HEK293 (cell line): ENCODE data around the gene GASK1B.

Experiments used
- CTCF ChIA-PET: fragments of 350-600 bp; formaldehyde crosslinking; extraction: SDS; loops from one replicate; lab custom pipeline; 2021; ENCODE audit warnings: antibody characterized with exemption; lab: Yijun Ruan, JAX
- POLR2A ChIA-PET: fragments of 300-600 bp; formaldehyde crosslinking; extraction: SDS; loops from one replicate; lab custom pipeline; 2020; ENCODE audit warnings: antibody characterized with exemption, inconsistent platforms; lab: Yijun Ruan, JAX
- H3K27ac ChIP-seq: fragments of 200-500 bp; sonication (Bioruptor generic); 2 replicates; pipeline ENCODE4 v1.5.1; 2014; ENCODE audit warnings: low read depth, low read length, control low read depth, inconsistent platforms; ENCODE audit errors: extremely low read depth
- H3K36me3 ChIP-seq, 2 experiments: fragments of 200-500 bp in 1 of 2; sonication (Bioruptor generic) in 1 of 2; 1 replicate in 1 of 2; 2 replicates in 1 of 2; pipeline ENCODE4 v1.5.1; 2014 to 2017; ENCODE audit warnings: inconsistent platforms in 2 of 2, low read length in 2 of 2; ENCODE audit not compliant: control insufficient read depth in 2 of 2, insufficient read depth in 1 of 2
- H3K4me1 ChIP-seq: fragments of 200-500 bp; sonication (Bioruptor generic); 2 replicates; pipeline ENCODE4 v1.5.1; 2014; ENCODE audit warnings: mild to moderate bottlenecking, low read length, inconsistent platforms; ENCODE audit not compliant: control insufficient read depth, insufficient read depth
- H3K4me3 ChIP-seq: 2 replicates; pipeline ENCODE4 v1.5.1; 2011; ENCODE audit warnings: low read depth, mild to moderate bottlenecking, control low read depth, low read length, moderate library complexity
- H3K9me3 ChIP-seq: fragments of 200-500 bp; sonication (Bioruptor generic); 2 replicates; pipeline ENCODE4 v1.5.1; 2014; ENCODE audit warnings: low read depth, low read length, inconsistent platforms; ENCODE audit not compliant: control insufficient read depth, insufficient read depth
- ATF2 ChIP-seq: fragments of 450-650 bp; formaldehyde crosslinking; IDR thresholded peaks from 2 replicates; pipeline ENCODE4 v1.5.1; 2016; ENCODE audit warnings: missing biosample characterization, missing genetic modification characterization, low read depth
- CTCF ChIP-seq: fragments of 450-650 bp; formaldehyde crosslinking; IDR thresholded peaks from 2 replicates; pipeline ENCODE4 v1.5.1; 2016; ENCODE audit warnings: missing biosample characterization, missing genetic modification characterization
- GLIS1 ChIP-seq: fragments of 450-650 bp; formaldehyde crosslinking; IDR thresholded peaks from 2 replicates; pipeline ENCODE4 v1.5.1; 2016; ENCODE audit warnings: missing biosample characterization, missing genetic modification characterization
- KLF8 ChIP-seq: fragments of 450-650 bp; formaldehyde crosslinking; IDR thresholded peaks from 2 replicates; pipeline ENCODE4 v1.5.1; 2016; ENCODE audit warnings: missing biosample characterization, missing genetic modification characterization
- RBAK ChIP-seq: fragments of 450-650 bp; formaldehyde crosslinking; IDR thresholded peaks from 2 replicates; pipeline ENCODE4 v1.5.1; 2016; ENCODE audit warnings: missing biosample characterization, missing genetic modification characterization
- SALL2 ChIP-seq: fragments of 450-650 bp; formaldehyde crosslinking; IDR thresholded peaks from 2 replicates; pipeline ENCODE4 v1.5.0; 2017; ENCODE audit warnings: missing biosample characterization, mild to moderate bottlenecking, missing genetic modification characterization, borderline replicate concordance
- SCRT2 ChIP-seq: fragments of 450-650 bp; formaldehyde crosslinking; IDR thresholded peaks from 2 replicates; pipeline ENCODE4 v1.5.1; 2016; ENCODE audit warnings: missing biosample characterization, missing genetic modification characterization
- SP3 ChIP-seq: fragments of 450-650 bp; formaldehyde crosslinking; IDR thresholded peaks from 2 replicates; pipeline ENCODE4 v1.5.1; 2016; ENCODE audit warnings: missing biosample characterization, missing genetic modification characterization
- ZFP3 ChIP-seq: fragments of 450-650 bp; formaldehyde crosslinking; IDR thresholded peaks from 2 replicates; pipeline ENCODE4 v1.5.1; 2016; ENCODE audit warnings: low read depth, missing biosample characterization, missing genetic modification characterization
- ZNF2 ChIP-seq: fragments of 450-650 bp; formaldehyde crosslinking; IDR thresholded peaks from 2 replicates; pipeline ENCODE4 v1.5.1; 2016; ENCODE audit warnings: missing biosample characterization, missing genetic modification characterization
- ZNF221 ChIP-seq: fragments of 450-650 bp; formaldehyde crosslinking; IDR thresholded peaks from 2 replicates; pipeline ENCODE4 v1.5.1; 2017; ENCODE audit warnings: missing biosample characterization, missing genetic modification characterization, borderline replicate concordance
- ZNF292 ChIP-seq: fragments of 450-650 bp; formaldehyde crosslinking; IDR thresholded peaks from 2 replicates; pipeline ENCODE4 v1.5.1; 2016; ENCODE audit warnings: low read depth, missing biosample characterization, missing genetic modification characterization, borderline replicate concordance
- ZNF311 ChIP-seq: fragments of 450-650 bp; formaldehyde crosslinking; IDR thresholded peaks from 2 replicates; pipeline ENCODE4 v1.5.1; 2017; ENCODE audit warnings: missing biosample characterization, missing genetic modification characterization, borderline replicate concordance
- ZNF341 ChIP-seq: fragments of 450-650 bp; formaldehyde crosslinking; IDR thresholded peaks from 2 replicates; pipeline ENCODE4; 2016; ENCODE audit warnings: low read depth, missing biosample characterization, missing genetic modification characterization
- ZNF350 ChIP-seq: fragments of 450-650 bp; formaldehyde crosslinking; IDR thresholded peaks from 2 replicates; pipeline ENCODE4 v1.5.0; 2017; ENCODE audit warnings: missing biosample characterization, mild to moderate bottlenecking, missing genetic modification characterization
- ZNF426 ChIP-seq: fragments of 450-650 bp; formaldehyde crosslinking; IDR thresholded peaks from 2 replicates; pipeline ENCODE4 v1.5.1; 2017; ENCODE audit warnings: missing biosample characterization, missing genetic modification characterization, mild to moderate bottlenecking, inconsistent platforms, moderate library complexity
- ZNF513 ChIP-seq: fragments of 450-650 bp; IDR thresholded peaks from 2 replicates; pipeline ENCODE4 v1.5.1; 2018; ENCODE audit warnings: missing biosample characterization, missing genetic modification characterization
- ZNF549 ChIP-seq: fragments of 450-650 bp; IDR thresholded peaks from 2 replicates; pipeline ENCODE4 v1.5.1; 2018; ENCODE audit warnings: missing biosample characterization, missing genetic modification characterization, mild to moderate bottlenecking, inconsistent platforms, moderate library complexity
- ZNF596 ChIP-seq: fragments of 450-650 bp; IDR thresholded peaks from 2 replicates; pipeline ENCODE4 v1.5.0; 2018; ENCODE audit warnings: missing biosample characterization, mild to moderate bottlenecking, missing genetic modification characterization, moderate library complexity
- ZNF610 ChIP-seq: fragments of 450-650 bp; formaldehyde crosslinking; IDR thresholded peaks from 2 replicates; pipeline ENCODE4 v1.5.1; 2016; ENCODE audit warnings: missing biosample characterization, missing genetic modification characterization, borderline replicate concordance
- ZNF623 ChIP-seq: fragments of 450-650 bp; formaldehyde crosslinking; IDR thresholded peaks from 2 replicates; pipeline ENCODE4 v1.5.1; 2016; ENCODE audit warnings: missing biosample characterization, missing genetic modification characterization
- ZNF626 ChIP-seq: fragments of 450-650 bp; sonication (Bioruptor Pico); formaldehyde crosslinking; IDR thresholded peaks from 2 replicates; pipeline ENCODE4 v1.5.1; 2018; ENCODE audit warnings: missing biosample characterization, missing genetic modification characterization, inconsistent platforms
- ZNF658 ChIP-seq: fragments of 450-650 bp; formaldehyde crosslinking; IDR thresholded peaks from 2 replicates; pipeline ENCODE4; 2016; ENCODE audit warnings: missing biosample characterization, missing genetic modification characterization
- ZNF670 ChIP-seq: fragments of 450-650 bp; formaldehyde crosslinking; IDR thresholded peaks from 2 replicates; pipeline ENCODE4 v1.5.1; 2016; ENCODE audit warnings: missing biosample characterization, missing genetic modification characterization, low read depth
- ZNF76 ChIP-seq: fragments of 450-650 bp; formaldehyde crosslinking; IDR thresholded peaks from 2 replicates; pipeline ENCODE4; 2016; ENCODE audit warnings: low read depth, missing biosample characterization, missing genetic modification characterization, borderline replicate concordance
- ZNF792 ChIP-seq: fragments of 450-650 bp; formaldehyde crosslinking; IDR thresholded peaks from 2 replicates; pipeline ENCODE4 v1.5.1; 2016; ENCODE audit warnings: missing biosample characterization, missing genetic modification characterization
- ZXDB ChIP-seq: fragments of 450-650 bp; formaldehyde crosslinking; IDR thresholded peaks from 2 replicates; pipeline ENCODE4 v1.5.1; 2016; ENCODE audit warnings: missing biosample characterization, missing genetic modification characterization
- TF ChIP-seq, protein P1 (sequence below): sonication (generic); formaldehyde crosslinking; IDR thresholded peaks from 2 replicates; pipeline ENCODE4 v1.8.1; 2022; ENCODE audit warnings: mild to moderate bottlenecking, moderate library complexity, missing genetic modification reagents

The GASK1B gene

GRCh38 chr4:158129694-158130093, 43.1 kb downstream of the GASK1B start:
- Histone ChIP-seq H3K36me3 (no peaks in the 10 kb centered on the region), H3K4me1 (no peaks in the 10 kb centered on the region)
- POLR2A ChIA-PET: no interaction called here

GRCh38 chr4:158128540-158128939, 44.3 kb downstream of the GASK1B start:
- CTCF ChIA-PET: no interaction called here
- no peaks in the 10 kb centered on the region for H3K36me3 ChIP-seq
- no peak overlapping the region for H3K27ac ChIP-seq
- POLR2A ChIA-PET: no interaction called here
- no peaks in the 10 kb centered on the region for H3K4me1 ChIP-seq
- no peaks in the 10 kb centered on the region for H3K9me3 ChIP-seq
- no peak for TF ChIP-seq CTCF (tag by site-specific recombination)
- TF ChIP-seq, all 188 proteins: peak for 0
- H3K4me3 ChIP-seq: no peak overlapping the region

More at GRCh38 chr4:158129694-158130093, 43.1 kb downstream of the GASK1B start:
- Histone ChIP-seq H3K27ac (no peak overlapping the region), H3K4me3 (no peak overlapping the region), H3K9me3 (no peaks in the 10 kb centered on the region)
- TF ChIP-seq ZNF2 (tag by site-specific recombination) (no peak), ZNF549 (tag by site-specific recombination) (no peak), GLIS1 (tag by site-specific recombination) (no peak), ZNF341 (tag by site-specific recombination) (no peak), ZNF792 (no peak), KLF8 (tag by site-specific recombination) (no peak), ZXDB (tag by site-specific recombination) (no peak), ZFP3 (tag by site-specific recombination) (no peak), ZNF623 (tag by site-specific recombination) (no peak), SALL2 (tag by site-specific recombination) (no peak), ZNF610 (tag by site-specific recombination) (no peak), SP3 (tag by site-specific recombination) (no peak)
- TF ChIP-seq, protein P1, sequence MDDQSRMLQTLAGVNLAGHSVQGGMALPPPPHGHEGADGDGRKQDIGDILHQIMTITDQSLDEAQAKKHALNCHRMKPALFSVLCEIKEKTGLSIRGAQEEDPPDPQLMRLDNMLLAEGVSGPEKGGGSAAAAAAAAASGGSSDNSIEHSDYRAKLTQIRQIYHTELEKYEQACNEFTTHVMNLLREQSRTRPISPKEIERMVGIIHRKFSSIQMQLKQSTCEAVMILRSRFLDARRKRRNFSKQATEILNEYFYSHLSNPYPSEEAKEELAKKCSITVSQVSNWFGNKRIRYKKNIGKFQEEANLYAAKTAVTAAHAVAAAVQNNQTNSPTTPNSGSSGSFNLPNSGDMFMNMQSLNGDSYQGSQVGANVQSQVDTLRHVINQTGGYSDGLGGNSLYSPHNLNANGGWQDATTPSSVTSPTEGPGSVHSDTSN: no peak
- TF ChIP-seq, all 188 proteins: peak for 0
- CTCF ChIA-PET: no interaction called here

DNA sequence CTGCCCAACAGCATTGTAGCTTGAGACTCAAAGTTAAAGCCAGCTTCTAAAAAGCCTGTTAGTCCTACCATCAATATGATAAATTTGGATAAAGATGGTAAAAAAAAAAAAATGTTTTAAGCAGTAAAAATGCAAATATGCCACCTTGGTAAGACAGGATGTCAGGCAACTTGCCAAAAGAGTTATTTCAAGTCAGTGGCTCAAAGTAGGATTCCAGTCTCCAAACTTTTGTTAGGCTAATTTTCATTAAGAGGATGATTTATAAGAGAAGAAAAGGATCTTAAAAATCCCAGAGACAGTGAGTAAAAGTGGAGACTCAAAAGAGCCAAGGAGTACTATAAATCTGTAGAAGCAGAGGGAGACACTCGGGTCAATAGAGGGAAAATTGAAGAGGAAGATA, 47.5 kb downstream of the GASK1B start:
- POLR2A ChIA-PET: interaction anchor here (0.7 kb wide), 1 partner anchor 1011 kb away, joined by 3 read pairs; no protein-coding TSS in a partner anchor
- Histone ChIP-seq H3K9me3 (no peaks in the 10 kb centered on the region), H3K36me3 (no peaks in the 10 kb centered on the region), H3K27ac (no peak overlapping the region), H3K4me1 (no peaks in the 10 kb centered on the region), H3K4me3 (no peak overlapping the region)
- CTCF ChIA-PET: interaction anchor here (0.6 kb wide), 1 partner anchor 512 kb away, joined by 4 read pairs; no protein-coding TSS in a partner anchor
- no peak for TF ChIP-seq ZNF292
- no peak for TF ChIP-seq ZNF658 (tag by site-specific recombination)
- no peak for TF ChIP-seq ZNF311
- no peak for TF ChIP-seq ZNF350
- TF ChIP-seq ATF2 (tag by site-specific recombination): no peak
- no peak for TF ChIP-seq SCRT2
- TF ChIP-seq ZNF76 (tag by site-specific recombination): no peak
- TF ChIP-seq ZNF626 (tag by site-specific recombination): no peak
- TF ChIP-seq ZNF596 (tag by site-specific recombination): no peak
- no peak for TF ChIP-seq ZNF513 (tag by site-specific recombination)
- no peak for TF ChIP-seq ZNF670 (tag by site-specific recombination)
- no peak for TF ChIP-seq RBAK (tag by site-specific recombination)
- no peak for TF ChIP-seq ZNF426 (tag by site-specific recombination)
- TF ChIP-seq ZNF221 (tag by site-specific recombination): no peak
